K562 (cell line): ENCODE data around the gene LYRM1.

Experiments used
- CBX1 ChIP-seq: sonication (generic); IDR thresholded peaks from 2 replicates; pipeline ENCODE4 v1.6.1; 2016; ENCODE audit warnings: antibody characterized with exemption, low read depth, mild to moderate bottlenecking
- CBX5 ChIP-seq: IDR thresholded peaks from 2 replicates; pipeline ENCODE4 v1.6.1; 2014; ENCODE audit warnings: low read depth, borderline replicate concordance
- CTCF ChIP-seq, 3 experiments: IDR thresholded peaks in 2 of 3; conservative IDR thresholded peaks in 1 of 3; 2 replicates each; pipeline ENCODE4 v1.5.1; 2011 to 2012; ENCODE audit warnings: low read length in 3 of 3, mild to moderate bottlenecking in 3 of 3, control low read depth in 2 of 3, improper control_type of control experiment in 1 of 3, inconsistent platforms in 1 of 3, low read depth in 1 of 3, mixed read lengths in 1 of 3, moderate library complexity in 1 of 3; ENCODE audit not compliant: insufficient read depth in 2 of 3
- EP300 ChIP-seq: IDR thresholded peaks from 2 replicates; pipeline ENCODE4 v1.6.1; 2012; ENCODE audit warnings: low read length, improper control_type of control experiment
- EZH2 ChIP-seq: IDR thresholded peaks from 2 replicates; pipeline ENCODE4 v1.6.1; 2012; ENCODE audit warnings: low read depth, mild to moderate bottlenecking, inconsistent platforms, low read length, borderline replicate concordance
- FOS ChIP-seq: IDR thresholded peaks from 3 replicates; pipeline ENCODE4 v1.6.1; 2011; ENCODE audit not compliant: insufficient read length; ENCODE audit errors: extremely low read depth
- FOXA3 ChIP-seq, 2 experiments: fragments of 450-650 bp in 1 of 2; sonication (generic) in 1 of 2; formaldehyde crosslinking; IDR thresholded peaks in 1 of 2; conservative IDR thresholded peaks in 1 of 2; 2 replicates each; pipeline versions ENCODE4 v1.4.0 to v1.8.0; 2020 to 2022; ENCODE audit warnings: mild to moderate bottlenecking in 2 of 2, missing genetic modification reagents in 1 of 2
- RAD51 ChIP-seq: fragments of 450-650 bp; IDR thresholded peaks from 2 replicates; pipeline ENCODE4 v1.7.1; 2016; ENCODE audit warnings: low read depth, mild to moderate bottlenecking, borderline replicate concordance
- RFX5 ChIP-seq: IDR thresholded peaks from 2 replicates; pipeline ENCODE4 v1.6.1; 2011; ENCODE audit warnings: low read depth, mild to moderate bottlenecking, improper control_type of control experiment, low read length
- SMAD1 ChIP-seq: fragments of 150-350 bp; IDR thresholded peaks from 2 replicates; pipeline ENCODE4 v1.6.1; 2014; ENCODE audit warnings: low read length, low read depth; ENCODE audit not compliant: partially characterized antibody
- TCF7L2 ChIP-seq: fragments of 150-350 bp; IDR thresholded peaks from 2 replicates; pipeline ENCODE4 v1.6.1; 2016; ENCODE audit warnings: low read depth, mild to moderate bottlenecking, low read length, moderate library complexity
- USF2 ChIP-seq: sonication (generic); formaldehyde crosslinking; IDR thresholded peaks from 2 replicates; pipeline ENCODE4 v1.5.0; 2020; ENCODE audit warnings: missing genetic modification reagents
- ZNF24 ChIP-seq: fragments of 450-650 bp; IDR thresholded peaks from 2 replicates; pipeline ENCODE4 v1.6.1; 2016

- TF ChIP-seq CTCF (IDR thresholded peaks at IDR 0.05 in 2 of 3, conservative IDR thresholded peaks at IDR 0.05 in 1 of 3; ENCODE audit: insufficient read depth in 2 of 3, low read depth in 1 of 3, low read length in 3 of 3) (no peak), SMAD1 (no peak), FOXA3 (CRISPR knock-in tag; conservative IDR thresholded peaks at IDR 0.05 in 1 of 2, IDR thresholded peaks at IDR 0.05 in 1 of 2) (no peak), EP300 (no peak), RAD51 (no peak), ZNF24 (no peak), RFX5 (no peak), CBX5 (no peak), TCF7L2 (no peak), EZH2 (no peak), FOS (no peak), CBX1 (no peak), USF2 (CRISPR knock-in tag) (no peak)
These were observed 1.5 kb upstream of the LYRM1 start for GRCh38 chr16:20899071-20899470.
